ENCODE measurements around the gene TRNT1. TPM values are rescaled to one million over a fixed set of nuclear protein-coding genes. Genes with fewer than 3 reads are reported as not detected.

TRNT1 gene
- total RNA-seq, 1 experiment from 2014 or later: 34.0 TPM

- DNase-seq (ENCODE audit: low read depth): no peak
These were observed 15.9 kb upstream of the TRNT1 start for GRCh38 chr3:3110749-3111361.

- no peak for DNase-seq (ENCODE audit: low read depth)
These were observed 13.6 kb upstream of the TRNT1 start for GRCh38 chr3:3113042-3113709.

DNA sequence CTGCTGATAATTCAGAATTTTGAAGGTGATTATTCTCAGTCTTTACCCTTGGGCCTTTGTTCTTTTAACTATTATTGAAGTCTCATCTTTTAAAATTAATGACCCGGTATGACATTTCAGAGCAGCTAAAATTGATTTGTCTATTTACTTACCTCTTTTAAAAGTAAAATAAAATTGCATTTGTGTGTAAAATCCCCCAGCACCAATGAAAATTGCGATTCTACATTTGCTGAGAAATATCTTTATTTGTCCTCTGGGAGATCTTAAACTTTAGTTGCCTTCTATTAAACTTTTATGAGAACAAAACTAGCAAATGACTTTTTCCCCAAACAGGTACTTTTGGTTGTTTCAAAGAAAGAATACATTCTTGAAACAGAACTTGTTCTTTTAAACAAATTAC lies 9.1 kb upstream of the TRNT1 start:
- DNase-seq (ENCODE audit: low read depth): no peak

GRCh38 chr3:3119393-3119851 lies 7.3 kb upstream of the TRNT1 start:
- no peak for DNase-seq (ENCODE audit: low read depth)

GRCh38 chr3:3125977-3126376 lies 763 bp upstream of the TRNT1 start:
- no peak for DNase-seq (ENCODE audit: low read depth)

DNA sequence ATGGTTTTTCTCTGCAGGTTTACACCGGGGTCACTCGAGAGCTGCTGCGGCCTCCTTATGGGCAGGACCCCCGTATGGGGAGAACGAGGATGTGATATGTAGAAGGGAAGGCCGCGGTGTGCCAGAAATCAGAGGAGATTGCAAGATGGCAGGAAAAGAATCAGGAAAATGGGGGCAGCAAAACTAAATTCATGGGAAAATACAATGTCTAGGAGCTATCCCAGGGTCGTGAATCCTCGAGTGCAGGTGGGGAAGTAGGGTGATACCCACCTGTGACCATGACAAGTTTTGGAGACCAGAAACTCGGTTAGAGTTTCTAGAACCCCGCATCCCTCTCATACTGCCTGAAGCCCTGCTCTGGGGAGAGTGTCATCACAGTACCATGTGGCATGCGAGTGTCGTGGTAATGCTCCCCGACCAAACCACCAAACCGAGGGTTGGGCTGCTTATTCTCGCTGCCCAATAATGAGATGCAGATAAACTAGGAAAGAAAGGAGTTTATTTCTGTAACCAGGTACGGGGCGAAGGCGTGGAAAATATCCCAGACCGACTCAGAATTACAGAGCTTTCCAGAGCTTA lies 781 bp downstream of the TRNT1 start:
- peak; percentile 10 for DNase-seq (ENCODE audit: low read depth)

- no peak for DNase-seq (ENCODE audit: low read depth)
These were observed 2.8 kb downstream of the TRNT1 start for GRCh38 chr3:3129579-3129978.

DNA sequence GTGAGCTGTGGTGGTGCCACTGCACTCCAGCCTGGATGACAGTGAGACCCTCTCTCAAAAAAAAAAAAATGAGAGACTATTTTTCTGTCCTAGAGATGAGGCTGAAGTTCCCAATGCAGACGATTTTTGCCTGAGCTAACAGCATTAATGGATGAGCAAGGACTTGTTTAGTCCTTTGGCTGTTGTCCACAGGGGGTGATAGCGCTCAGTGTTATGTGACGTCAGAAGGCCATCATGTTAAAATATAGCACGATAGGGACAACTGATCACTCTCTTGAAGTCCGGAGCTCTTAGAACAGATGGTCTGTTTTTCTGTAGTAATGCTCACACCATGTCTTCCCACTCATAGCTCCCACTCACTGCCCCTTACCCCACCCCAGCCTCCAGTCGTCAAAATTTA lies 6.8 kb downstream of the TRNT1 start:
- no peak for DNase-seq (ENCODE audit: low read depth)

- peak; percentile 63 for DNase-seq (ENCODE audit: low read depth)
These were observed 8.2 kb downstream of the TRNT1 start for GRCh38 chr3:3134750-3135448.

- no peak for DNase-seq (ENCODE audit: low read depth)
These were observed 10.8 kb downstream of the TRNT1 start for GRCh38 chr3:3137526-3137925.

GRCh38 chr3:3141939-3142338 lies 15.2 kb downstream of the TRNT1 start:
- no peak for DNase-seq (ENCODE audit: low read depth)

GRCh38 chr3:3145831-3146230 lies 19.1 kb downstream of the TRNT1 start:
- DNase-seq (ENCODE audit: low read depth): no peak

- DNase-seq (ENCODE audit: low read depth): no peak
These were observed 22.8 kb downstream of the TRNT1 start for GRCh38 chr3:3149560-3149959.

DNA sequence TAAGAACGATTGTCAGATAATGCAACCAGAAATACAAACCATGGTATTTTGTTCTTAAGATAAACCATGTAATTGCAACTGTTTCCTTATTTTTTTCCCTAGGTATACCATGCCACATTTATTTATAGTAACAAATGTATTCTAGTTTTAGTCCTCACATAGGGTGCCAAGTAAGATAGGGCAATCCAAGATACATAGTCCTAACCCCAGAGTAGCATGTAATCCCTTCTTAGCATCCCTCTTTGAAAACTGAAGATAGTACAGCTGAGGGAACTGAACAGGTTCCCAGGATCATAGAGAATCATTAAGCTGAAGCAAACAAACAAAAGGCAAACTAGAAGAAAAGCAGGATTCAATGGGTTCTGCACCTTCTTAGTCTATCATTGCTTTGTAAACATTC lies 24.8 kb downstream of the TRNT1 start:
- no peak for DNase-seq (ENCODE audit: low read depth)

- no peak for DNase-seq (ENCODE audit: low read depth)
These were observed 28.3 kb downstream of the TRNT1 start for GRCh38 chr3:3154879-3155610.

- no peak for DNase-seq (ENCODE audit: low read depth)
These were observed 30.7 kb downstream of the TRNT1 start for GRCh38 chr3:3157484-3157883.

DNA sequence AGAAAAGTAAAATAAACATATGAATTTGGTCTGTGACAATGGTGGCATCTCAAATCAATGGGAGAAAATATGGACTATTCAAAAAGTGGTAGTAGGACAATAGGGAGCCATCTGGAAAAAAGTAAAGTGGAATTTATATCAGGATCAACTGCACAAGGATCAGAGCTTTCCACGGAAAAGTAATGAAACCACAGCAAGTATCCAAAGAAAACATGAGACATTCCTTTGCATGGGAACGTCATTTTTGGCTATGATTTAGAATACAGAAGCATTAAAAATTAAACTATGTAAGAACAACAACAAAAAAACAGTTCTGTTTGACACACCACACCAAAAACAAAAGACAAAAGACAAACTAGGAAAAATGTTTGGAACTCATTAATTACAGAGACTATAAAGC lies 34.1 kb downstream of the TRNT1 start:
- DNase-seq (ENCODE audit: low read depth): no peak

- no peak for DNase-seq (ENCODE audit: low read depth)
These were observed 38.5 kb downstream of the TRNT1 start for GRCh38 chr3:3165241-3165640.

- DNase-seq (ENCODE audit: low read depth): no peak
These were observed 38.9 kb downstream of the TRNT1 start for GRCh38 chr3:3165650-3166049.

- DNase-seq (ENCODE audit: low read depth): peak; percentile 15
These were observed 44.3 kb downstream of the TRNT1 start for GRCh38 chr3:3170998-3171397.

- DNase-seq (ENCODE audit: low read depth): no peak
These were observed 45.9 kb downstream of the TRNT1 start for GRCh38 chr3:3172627-3173026.
